Activated CD8-positive, alpha-beta T cell treated with anti-CD3 and anti-CD28 coated beads for 36 hours (primary cell): ENCODE results near the gene LRIG2. TPM values are rescaled to one million over a fixed set of nuclear protein-coding genes. Genes with fewer than 3 reads are reported as not detected.
"Not testable (repeated sequence)": the region's sequence is repeated elsewhere in the genome, so short reads cannot be mapped to it uniquely, and the experiment has no call there.

Source experiments
- ATAC-seq: fragments of 200-7000 bp; cut with Tn5 transposase; one replicate; pipeline ENCODE4 v1.10.0; 2021; ENCODE audit warnings: mild to moderate bottlenecking, moderate library complexity
- CTCF ChIA-PET: fragments of 350-600 bp; sonication (Branson Sonifier 250); formaldehyde crosslinking; loops from one replicate; lab custom pipeline; 2021; ENCODE audit warnings: antibody characterized with exemption; lab: Charles Lee
- POLR2A ChIA-PET: fragments of 350-600 bp; sonication (Branson Sonifier 250); formaldehyde crosslinking; loops from one replicate; lab custom pipeline; 2021; ENCODE audit warnings: antibody characterized with exemption; lab: Charles Lee
- DNase-seq: peaks from one replicate; pipeline ENCODE4 v3.0.0-alpha.2; 2020
- H3K27ac Mint-ChIP-seq: one replicate; pipeline ENCODE4 v1.8.0; 2021; ENCODE audit warnings: mild to moderate bottlenecking, mixed read lengths
- H3K27me3 Mint-ChIP-seq: one replicate; pipeline ENCODE4 v1.8.0; 2021; ENCODE audit warnings: mixed read lengths
- H3K36me3 Mint-ChIP-seq: one replicate; pipeline ENCODE4 v1.8.0; 2021; ENCODE audit warnings: low read depth, mixed read lengths
- H3K4me1 Mint-ChIP-seq: one replicate; pipeline ENCODE4 v1.8.0; 2021; ENCODE audit warnings: low read depth, mixed read lengths
- H3K4me3 Mint-ChIP-seq: one replicate; pipeline ENCODE4 v1.8.0; 2021; ENCODE audit warnings: mild to moderate bottlenecking, moderate library complexity, mixed read lengths
- H3K9me3 Mint-ChIP-seq: one replicate; pipeline ENCODE4 v1.8.0; 2021; ENCODE audit warnings: mixed read lengths
- intact Hi-C: fragments of 100-400 bp; cut with micrococcal nuclease; formaldehyde crosslinking; loops from one replicate; pipeline ENCODE4 v1.10.0; 2022
- total RNA-seq, 2 experiments: library from RNA; stranded (reverse); gene quantifications; one replicate each; pipeline ENCODE4 v1.2.3, GENCODE V29; 2021
- TF ChIP-seq, protein P1 (sequence below): fragments of 200-600 bp; IDR thresholded peaks from one replicate; pipeline ENCODE4 v1.8.0; 2022; ENCODE audit warnings: antibody characterized with exemption, mild to moderate bottlenecking

The LRIG2 gene
- total RNA-seq, 2 experiments from 2014 or later, result 7.2 to 8.3 TPM

DNA sequence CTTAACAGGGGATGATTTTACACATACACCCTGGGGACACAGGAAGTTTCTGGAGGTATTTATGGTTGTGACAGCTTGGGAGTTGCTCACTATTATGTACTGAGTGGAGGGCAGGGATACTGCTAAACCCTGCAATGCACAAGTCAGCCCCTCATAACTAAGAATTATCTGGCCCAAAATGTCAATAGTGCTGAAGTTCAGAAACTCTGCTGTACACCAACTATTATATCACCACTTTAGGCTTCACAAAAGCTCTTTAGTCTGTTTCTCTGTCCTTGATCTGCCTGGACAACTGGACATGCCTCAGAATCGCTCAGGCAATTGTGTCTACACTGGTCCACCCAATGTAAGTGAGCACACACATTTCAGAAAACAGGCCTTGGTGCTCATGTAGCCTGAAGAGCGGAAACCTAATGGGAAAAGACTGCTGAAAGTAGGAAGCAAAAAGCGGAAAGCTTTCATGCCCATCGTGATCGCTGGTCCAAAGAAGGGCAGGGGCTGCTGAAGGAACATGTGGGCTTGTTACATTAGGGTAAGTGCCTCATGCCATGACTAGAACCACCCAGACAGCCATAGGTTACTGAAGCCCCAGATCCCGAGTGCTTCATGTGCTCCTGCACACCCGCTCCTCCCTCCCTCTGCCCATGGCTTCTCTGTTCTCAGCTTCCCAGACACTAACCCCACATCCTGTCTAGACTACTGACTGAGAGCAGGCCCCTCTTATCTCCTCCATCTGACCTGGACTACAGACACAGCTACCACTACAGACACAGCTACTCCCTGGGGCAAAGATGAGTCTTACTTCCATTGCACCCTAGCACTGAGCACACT is 73.5 kb downstream of the LRIG2 start:
- Mint-ChIP-seq H3K9me3 (no peaks in the 10 kb centered on the region), H3K4me3 (no peak overlapping the region), H3K27ac (no peak overlapping the region), H3K36me3 (no peaks in the 10 kb centered on the region), H3K27me3 (no peaks in the 10 kb centered on the region), H3K4me1 (peaks cover 20% of the 10 kb centered on the region)
- intact Hi-C loops, result no loop called here
- DNase-seq, result peak; percentile 9
- ATAC-seq, result peak; percentile 79
- ChIA-PET POLR2A (interaction anchor here (0.6 to 0.9 kb wide), 3 partner anchors 10 to 68 kb away, joined by 3 read pairs; no protein-coding TSS in a partner anchor), CTCF (interaction anchor here (0.8 kb wide), 1 partner anchor 74 kb away, joined by 3 read pairs; the partner anchor contains the start of gene LRIG2)
- TF ChIP-seq, protein P1, sequence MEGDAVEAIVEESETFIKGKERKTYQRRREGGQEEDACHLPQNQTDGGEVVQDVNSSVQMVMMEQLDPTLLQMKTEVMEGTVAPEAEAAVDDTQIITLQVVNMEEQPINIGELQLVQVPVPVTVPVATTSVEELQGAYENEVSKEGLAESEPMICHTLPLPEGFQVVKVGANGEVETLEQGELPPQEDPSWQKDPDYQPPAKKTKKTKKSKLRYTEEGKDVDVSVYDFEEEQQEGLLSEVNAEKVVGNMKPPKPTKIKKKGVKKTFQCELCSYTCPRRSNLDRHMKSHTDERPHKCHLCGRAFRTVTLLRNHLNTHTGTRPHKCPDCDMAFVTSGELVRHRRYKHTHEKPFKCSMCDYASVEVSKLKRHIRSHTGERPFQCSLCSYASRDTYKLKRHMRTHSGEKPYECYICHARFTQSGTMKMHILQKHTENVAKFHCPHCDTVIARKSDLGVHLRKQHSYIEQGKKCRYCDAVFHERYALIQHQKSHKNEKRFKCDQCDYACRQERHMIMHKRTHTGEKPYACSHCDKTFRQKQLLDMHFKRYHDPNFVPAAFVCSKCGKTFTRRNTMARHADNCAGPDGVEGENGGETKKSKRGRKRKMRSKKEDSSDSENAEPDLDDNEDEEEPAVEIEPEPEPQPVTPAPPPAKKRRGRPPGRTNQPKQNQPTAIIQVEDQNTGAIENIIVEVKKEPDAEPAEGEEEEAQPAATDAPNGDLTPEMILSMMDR, result no peak

DNA sequence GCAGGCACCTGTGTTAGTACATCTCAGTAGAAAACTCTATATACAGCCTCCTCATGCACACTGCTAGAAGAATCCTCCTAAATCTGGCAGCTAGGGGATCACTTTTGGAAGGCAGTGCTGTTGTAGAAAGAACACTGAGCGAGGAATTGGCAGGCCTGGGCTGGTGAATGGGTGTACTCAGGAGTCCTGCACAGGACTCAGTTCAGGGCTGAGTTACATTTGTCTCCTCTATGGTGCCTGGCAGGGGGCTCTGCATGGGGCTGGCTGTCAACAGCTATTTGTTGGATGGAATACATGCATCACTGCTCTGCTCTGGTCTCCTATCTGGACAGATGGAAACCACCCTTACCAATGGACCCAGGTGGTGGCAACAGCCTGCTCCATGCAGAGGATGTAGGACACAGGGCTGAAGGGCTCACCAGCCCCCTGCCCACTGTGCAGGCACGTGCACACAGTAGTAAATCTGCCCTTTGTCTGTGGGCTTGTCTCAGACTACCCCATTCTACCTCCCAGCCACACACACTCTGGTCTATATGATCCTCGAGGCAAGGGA is 74.2 kb downstream of the LRIG2 start:
- Mint-ChIP-seq H3K4me3 (no peak overlapping the region), H3K27me3 (no peaks in the 10 kb centered on the region), H3K27ac (no peak overlapping the region), H3K9me3 (no peaks in the 10 kb centered on the region), H3K36me3 (no peaks in the 10 kb centered on the region), H3K4me1 (peaks cover 20% of the 10 kb centered on the region)
- POLR2A ChIA-PET, result interaction anchor here (0.6 kb wide), 1 partner anchor 9 kb away, joined by 3 read pairs; no protein-coding TSS in a partner anchor
- DNase-seq (no peak), ATAC-seq (no peak)
- TF ChIP-seq, protein P1, result no peak
- intact Hi-C loops, result no loop called here
- CTCF ChIA-PET, result interaction anchor here (0.8 kb wide), 1 partner anchor 74 kb away, joined by 3 read pairs; the partner anchor contains the start of gene LRIG2

DNA sequence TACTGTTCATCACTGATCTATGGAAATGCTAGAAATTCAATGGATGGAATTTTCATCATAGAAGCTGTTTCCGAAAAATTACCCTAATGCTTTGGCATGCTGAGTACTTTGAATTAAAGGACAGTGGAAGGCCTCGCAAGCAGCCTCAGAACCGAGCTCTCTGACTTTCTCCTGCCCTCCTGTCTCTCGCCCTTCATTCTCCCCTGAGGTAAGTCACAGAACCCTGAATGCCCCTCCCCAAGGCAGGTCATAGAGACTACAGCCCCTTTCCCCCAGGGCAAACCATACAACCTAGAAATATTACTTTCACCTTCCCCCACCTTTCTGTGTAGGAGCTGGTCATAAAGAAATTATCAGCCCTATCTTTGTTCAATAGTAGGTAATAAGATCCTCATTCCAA is 74.8 kb downstream of the LRIG2 start:
- H3K4me3 Mint-ChIP-seq, result no peak overlapping the region
- POLR2A ChIA-PET, result no interaction called here
- H3K27ac Mint-ChIP-seq, result no peak overlapping the region
- CTCF ChIA-PET, result no interaction called here
- intact Hi-C loops, result no loop called here
- no peaks in the 10 kb centered on the region for H3K9me3 Mint-ChIP-seq
- H3K36me3 Mint-ChIP-seq, result no peaks in the 10 kb centered on the region
- H3K4me1 Mint-ChIP-seq, result peaks cover 18% of the 10 kb centered on the region
- TF ChIP-seq, protein P1, result no peak
- no peaks in the 10 kb centered on the region for H3K27me3 Mint-ChIP-seq
- ATAC-seq (no peak), DNase-seq (no peak)

DNA sequence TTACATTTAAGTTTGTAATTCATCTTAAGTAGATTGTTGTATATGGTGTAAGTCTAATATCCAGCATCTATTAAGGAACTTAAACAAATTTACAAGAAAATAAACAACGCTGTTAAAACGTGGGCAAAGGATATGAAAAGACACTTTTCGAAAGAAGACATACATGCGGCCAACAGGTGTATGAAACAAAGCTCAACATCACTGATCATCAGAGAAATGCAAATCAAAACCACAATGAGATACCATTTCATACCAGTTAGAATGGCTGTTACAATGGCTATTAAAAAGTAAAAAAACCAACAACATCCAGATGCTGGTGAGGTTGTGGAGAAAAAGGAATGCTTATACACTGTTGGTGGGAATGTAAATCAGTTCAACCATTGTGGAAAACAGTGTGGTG is 77.5 kb downstream of the LRIG2 start:
- DNase-seq, H3K9me3 Mint-ChIP-seq, H3K27ac Mint-ChIP-seq, H3K36me3 Mint-ChIP-seq, POLR2A ChIA-PET, intact Hi-C loops, H3K27me3 Mint-ChIP-seq, ATAC-seq, H3K4me3 Mint-ChIP-seq: not testable (repeated sequence)
- CTCF ChIA-PET, result interaction anchor here (1.8 kb wide), 1 partner anchor 10 kb away, joined by 5 read pairs; no protein-coding TSS in a partner anchor
- peaks cover 13% of the 10 kb centered on the region for H3K4me1 Mint-ChIP-seq

DNA sequence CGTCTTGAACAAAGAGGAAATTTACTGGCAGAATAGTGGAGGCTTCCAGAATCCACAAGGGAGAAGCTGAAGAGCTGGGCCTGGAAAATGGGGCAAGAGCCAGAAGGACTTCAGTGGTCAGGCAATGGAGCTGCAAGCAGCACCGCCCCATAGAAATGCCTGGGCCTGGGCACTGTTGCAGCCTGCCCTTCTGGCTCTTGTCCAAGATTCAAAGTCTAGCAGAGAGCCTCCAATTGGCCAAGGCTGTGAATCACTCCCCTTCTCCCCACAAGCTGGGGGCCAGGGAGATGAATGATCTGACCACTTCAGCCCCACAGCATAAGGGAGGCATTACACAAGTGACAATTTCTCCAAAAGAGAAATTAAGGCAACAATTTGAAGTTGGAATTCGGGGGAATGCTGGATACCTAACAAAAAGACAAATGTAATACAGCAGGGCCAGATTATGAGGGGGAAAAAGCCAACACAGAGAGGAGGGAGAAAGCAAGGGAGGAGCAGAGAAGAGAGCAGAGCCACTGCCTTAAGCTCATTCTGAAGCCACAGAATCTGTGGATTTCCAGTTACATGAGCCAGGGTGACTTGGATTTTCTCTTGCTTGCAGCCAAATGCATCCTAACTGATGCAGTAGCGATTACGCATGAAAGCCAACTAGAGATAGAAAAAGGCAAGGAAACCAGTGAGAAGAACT is 80.3 kb downstream of the LRIG2 start:
- ATAC-seq, result no peak
- TF ChIP-seq, protein P1, result no peak
- Mint-ChIP-seq H3K27me3 (no peaks in the 10 kb centered on the region), H3K4me3 (no peak overlapping the region), H3K9me3 (peaks cover 5% of the 10 kb centered on the region), H3K27ac (no peak overlapping the region), H3K36me3 (no peaks in the 10 kb centered on the region), H3K4me1 (no peaks in the 10 kb centered on the region)
- intact Hi-C loops, result no loop called here
- ChIA-PET CTCF (no interaction called here), POLR2A (no interaction called here)
- DNase-seq, result no peak
